ENCODE results near the gene GJB5.
"Not testable (repeated sequence)": the region's sequence is repeated elsewhere in the genome, so short reads cannot be mapped to it uniquely, and the experiment has no call there.

The GJB5 gene

GRCh38 chr1:34754964-34755637 lies at the start of gene GJB5:
Gene GJB5 (plus strand): TSS chr1:34755047. CDS start chr1:34757331, 2,284 bp downstream.
- FAIRE-seq (no peak), DNase-seq (ENCODE audit: extremely low spot score, insufficient read length, low read depth) (no peak)

DNA sequence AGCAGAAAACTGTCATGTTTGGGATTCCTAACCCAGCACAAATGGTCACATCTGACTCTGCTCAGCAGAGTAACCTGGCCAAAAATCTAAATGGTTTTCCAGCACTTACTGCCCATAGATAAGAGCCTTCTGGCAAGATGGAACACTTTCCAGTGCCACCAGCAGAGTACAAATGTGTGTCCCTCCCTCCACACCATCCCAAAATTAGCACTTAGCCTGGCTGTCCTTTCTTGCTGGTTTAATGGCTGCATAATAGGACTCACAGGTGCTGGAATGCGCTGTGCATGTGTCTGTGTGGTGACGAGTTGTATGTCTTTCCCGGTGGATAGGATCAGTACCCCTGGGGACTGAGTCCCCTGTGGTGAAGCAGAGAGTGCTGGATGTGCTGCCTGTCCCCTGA lies 49.8 kb upstream of the GJB5 start:
- no peak for FAIRE-seq
- DNase-seq (ENCODE audit: extremely low spot score, insufficient read length, low read depth) = no peak

GRCh38 chr1:34708106-34708505 lies 46.7 kb upstream of the GJB5 start:
- FAIRE-seq = no peak
- DNase-seq (ENCODE audit: extremely low spot score, insufficient read length, low read depth) = no peak

GRCh38 chr1:34709547-34709946 lies 45.3 kb upstream of the GJB5 start:
- DNase-seq (ENCODE audit: extremely low spot score, insufficient read length, low read depth) = no peak
- FAIRE-seq = no peak

DNA sequence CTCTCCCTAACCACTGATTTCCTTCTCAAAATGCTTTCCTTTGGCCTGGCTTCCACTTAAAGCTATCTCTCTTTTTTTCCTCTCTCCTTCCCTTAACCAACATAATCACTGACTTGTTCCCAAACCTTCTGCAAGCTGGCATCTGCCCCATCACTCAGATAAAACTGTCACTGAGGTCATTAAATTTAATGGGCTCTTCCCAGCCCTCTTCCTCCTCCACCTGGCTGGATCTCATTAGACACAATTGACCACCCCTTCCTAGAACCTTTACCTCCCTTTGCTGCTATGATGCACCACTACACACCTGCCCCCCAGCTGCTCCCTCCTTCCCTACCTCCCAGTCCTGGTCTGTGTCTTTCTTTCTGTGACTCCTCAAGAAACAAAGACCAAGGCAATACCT lies 44.0 kb upstream of the GJB5 start:
- no peak for DNase-seq (ENCODE audit: extremely low spot score, insufficient read length, low read depth)
- FAIRE-seq = no peak

- DNase-seq (ENCODE audit: extremely low spot score, insufficient read length, low read depth) = no peak
- FAIRE-seq = no peak
These were observed 43.4 kb upstream of the GJB5 start for GRCh38 chr1:34711485-34711884.

- DNase-seq (ENCODE audit: extremely low spot score, insufficient read length, low read depth) (no peak), FAIRE-seq (no peak)
These were observed 42.7 kb upstream of the GJB5 start for GRCh38 chr1:34712007-34712688.

DNA sequence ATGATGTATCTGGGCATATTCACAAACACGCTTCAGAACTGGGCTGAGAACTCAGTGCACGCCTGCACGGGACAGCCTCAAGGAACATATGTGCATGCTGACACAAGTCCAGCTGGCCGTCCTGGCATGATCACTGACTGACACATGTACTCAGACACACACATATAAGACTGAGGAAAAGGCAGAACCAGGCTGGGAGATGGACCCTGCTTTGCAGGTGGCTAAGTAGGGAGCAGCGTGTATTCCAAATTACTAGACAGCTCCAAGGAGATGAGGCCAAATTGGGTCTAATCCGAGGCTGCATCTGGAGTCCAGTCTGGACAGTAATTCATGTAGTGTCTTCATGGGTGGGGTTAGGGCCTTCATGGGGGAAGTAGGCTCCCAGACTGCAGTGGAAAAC lies 41.4 kb upstream of the GJB5 start:
- no peak for FAIRE-seq
- no peak for DNase-seq (ENCODE audit: extremely low spot score, insufficient read length, low read depth)

DNA sequence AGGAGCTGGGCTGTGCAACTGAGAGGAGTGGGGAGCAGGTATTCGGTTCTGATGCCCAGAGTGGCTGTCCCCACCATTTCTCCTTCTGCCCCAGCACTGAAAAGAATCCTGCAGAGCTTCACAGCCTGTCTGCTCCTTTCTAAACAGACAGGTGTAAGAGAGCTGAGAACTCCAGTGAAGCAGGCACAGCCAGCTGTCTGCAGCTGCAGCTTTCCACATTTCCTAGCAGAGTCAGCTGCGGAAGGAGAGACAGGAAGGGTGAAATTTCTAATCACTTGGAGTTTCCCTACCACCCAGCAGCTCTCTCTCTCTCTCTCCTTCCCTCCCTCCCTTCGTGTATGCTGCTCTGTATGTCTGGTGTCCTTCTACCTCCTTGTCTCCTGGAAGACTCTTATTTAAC lies 40.5 kb upstream of the GJB5 start:
- FAIRE-seq (no peak), DNase-seq (ENCODE audit: extremely low spot score, insufficient read length, low read depth) (no peak)

DNA sequence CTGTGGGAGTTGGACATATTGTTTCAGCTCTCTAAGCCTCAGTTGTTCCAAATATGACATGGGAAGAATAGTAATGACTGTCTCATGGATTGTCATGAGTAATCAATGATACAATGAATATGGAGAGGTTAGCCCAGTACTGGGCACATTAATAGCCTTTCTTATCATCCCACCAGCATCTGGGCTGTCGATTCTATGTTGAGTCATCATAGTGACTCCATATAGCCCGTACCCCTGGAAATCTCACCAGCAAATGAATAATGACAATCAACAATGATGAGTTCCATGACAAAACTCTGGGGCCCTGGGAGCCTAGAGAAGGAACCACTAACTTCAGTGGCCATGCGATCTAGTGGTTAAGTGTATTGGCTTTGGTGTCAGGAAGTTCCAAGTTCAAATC lies 39.7 kb upstream of the GJB5 start:
- FAIRE-seq (no peak), DNase-seq (ENCODE audit: extremely low spot score, insufficient read length, low read depth) (no peak)

- DNase-seq (ENCODE audit: extremely low spot score, insufficient read length, low read depth) (no peak), FAIRE-seq (no peak)
These were observed 33.6 kb upstream of the GJB5 start for GRCh38 chr1:34721241-34721640.

- DNase-seq (ENCODE audit: extremely low spot score, insufficient read length, low read depth) (no peak), FAIRE-seq (no peak)
These were observed 33.0 kb upstream of the GJB5 start for GRCh38 chr1:34721646-34722355.

- DNase-seq (ENCODE audit: extremely low spot score, insufficient read length, low read depth) (no peak), FAIRE-seq (no peak)
These were observed 28.0 kb upstream of the GJB5 start for GRCh38 chr1:34726861-34727260.

GRCh38 chr1:34730485-34730884 lies 24.4 kb upstream of the GJB5 start:
- no peak for DNase-seq (ENCODE audit: extremely low spot score, insufficient read length, low read depth)
- FAIRE-seq = no peak

DNA sequence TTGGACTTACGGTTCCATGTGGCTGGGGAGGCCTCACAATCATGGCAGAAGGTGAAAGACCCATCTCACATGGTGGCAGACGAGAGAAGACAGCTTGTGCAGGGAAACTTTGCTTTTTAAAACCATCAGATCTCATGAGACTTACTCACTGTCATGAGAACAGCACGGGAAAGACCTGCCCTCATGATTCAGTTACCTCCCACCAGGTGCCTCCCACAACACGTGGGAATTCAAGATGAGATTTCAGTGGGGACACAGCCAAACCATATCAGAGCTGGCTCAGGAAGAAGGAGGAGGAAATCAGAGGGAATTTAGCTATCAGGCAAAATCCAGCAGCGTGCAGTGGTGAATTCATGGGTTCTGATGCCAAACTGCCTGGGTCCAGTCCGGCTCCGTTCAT lies 22.0 kb upstream of the GJB5 start:
- DNase-seq (ENCODE audit: extremely low spot score, insufficient read length, low read depth); FAIRE-seq: not testable (repeated sequence)

GRCh38 chr1:34736692-34737091 lies 18.2 kb upstream of the GJB5 start:
- DNase-seq (ENCODE audit: extremely low spot score, insufficient read length, low read depth) (no peak), FAIRE-seq (no peak)

DNA sequence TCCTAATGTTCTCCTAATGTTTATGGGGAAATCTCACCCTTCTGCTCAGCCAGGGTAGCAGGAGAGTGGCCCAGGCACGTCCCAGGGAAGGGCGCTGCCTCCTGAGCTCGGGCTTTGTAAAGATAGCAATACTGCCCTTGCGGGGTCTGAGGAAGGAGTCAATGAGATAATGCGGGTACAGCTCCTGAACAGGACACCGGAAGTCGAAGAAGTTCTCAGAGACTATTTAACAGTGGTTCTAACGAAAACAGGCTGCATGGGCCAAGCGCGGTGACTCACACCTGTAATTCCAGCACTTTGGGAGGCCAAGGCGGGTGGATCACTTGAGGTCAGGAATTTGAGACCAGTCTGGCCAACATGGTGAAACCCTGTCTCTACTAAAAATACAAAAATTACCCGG lies 17.6 kb upstream of the GJB5 start:
- not testable (repeated sequence) for DNase-seq (ENCODE audit: extremely low spot score, insufficient read length, low read depth); FAIRE-seq

- FAIRE-seq (no peak), DNase-seq (ENCODE audit: extremely low spot score, insufficient read length, low read depth) (no peak)
These were observed 15.2 kb upstream of the GJB5 start for GRCh38 chr1:34739613-34740012.

- DNase-seq (ENCODE audit: extremely low spot score, insufficient read length, low read depth) (no peak), FAIRE-seq (no peak)
These were observed 14.5 kb upstream of the GJB5 start for GRCh38 chr1:34740161-34740868.

GRCh38 chr1:34742667-34743270 lies 12.1 kb upstream of the GJB5 start:
- peak; percentile 51 for FAIRE-seq

More at GRCh38 chr1:34742667-34743270, 12.1 kb upstream of the GJB5 start:
- peak; percentile 76 for DNase-seq (ENCODE audit: extremely low spot score, insufficient read length, low read depth)
